AG08395 (cell line): ENCODE data around the gene PARVB.
A peak's percentile ranks its signal among the peaks of the same experiment; 100 is the strongest.

Source experiments
- DNase-seq: peaks from one replicate; pipeline ENCODE4 v3.0.0; 2012; ENCODE audit warnings: mixed read lengths, low spot score

Gene PARVB

GRCh38 chr22:44136112-44136511, 112.0 kb downstream of the PARVB start:
- no peak for DNase-seq

GRCh38 chr22:44136786-44137185, 112.7 kb downstream of the PARVB start:
- DNase-seq: no peak

GRCh38 chr22:44137415-44137814, 113.3 kb downstream of the PARVB start:
- no peak for DNase-seq

GRCh38 chr22:44139773-44140172, 115.7 kb downstream of the PARVB start:
- DNase-seq: no peak

- no peak for DNase-seq
Observed at GRCh38 chr22:44142421-44143104, 118.5 kb downstream of the PARVB start.

GRCh38 chr22:44143105-44143474, 119.0 kb downstream of the PARVB start:
- no peak for DNase-seq

- DNase-seq: no peak
Observed at GRCh38 chr22:44143579-44143978, 119.5 kb downstream of the PARVB start.

GRCh38 chr22:44144046-44144569, 120.0 kb downstream of the PARVB start:
- DNase-seq: no peak

GRCh38 chr22:44145544-44145943, 121.4 kb downstream of the PARVB start:
- no peak for DNase-seq

- DNase-seq: no peak
Observed at GRCh38 chr22:44146088-44146861, 122.2 kb downstream of the PARVB start.

GRCh38 chr22:44147008-44147645, 123.0 kb downstream of the PARVB start:
- no peak for DNase-seq

- peak; percentile 55 for DNase-seq
Observed at GRCh38 chr22:44147821-44148574, 123.9 kb downstream of the PARVB start.

- DNase-seq: peak; percentile 92
Observed at GRCh38 chr22:44151676-44152075, 127.6 kb downstream of the PARVB start.

GRCh38 chr22:44153710-44154109, 129.6 kb downstream of the PARVB start:
- no peak for DNase-seq

GRCh38 chr22:44154436-44154942, 130.4 kb downstream of the PARVB start:
- DNase-seq: no peak

GRCh38 chr22:44155115-44155514, 131.0 kb downstream of the PARVB start:
- DNase-seq: no peak

- no peak for DNase-seq
Observed at GRCh38 chr22:44157916-44158618, 134.0 kb downstream of the PARVB start.

GRCh38 chr22:44158816-44159215, 134.7 kb downstream of the PARVB start:
- no peak for DNase-seq

GRCh38 chr22:44159221-44159620, 135.1 kb downstream of the PARVB start:
- DNase-seq: no peak

- DNase-seq: no peak
Observed at GRCh38 chr22:44159811-44160210, 135.7 kb downstream of the PARVB start.

- no peak for DNase-seq
Observed at GRCh38 chr22:44160421-44160820, 136.3 kb downstream of the PARVB start.
